Measurements from ENCODE around the gene NOLC1. TPM values are rescaled to one million over a fixed set of nuclear protein-coding genes. Genes with fewer than 3 reads are reported as not detected.
"Not testable (repeated sequence)": the region's sequence is repeated elsewhere in the genome, so short reads cannot be mapped to it uniquely, and the experiment has no call there.

Gene NOLC1
- total and polyA plus RNA-seq, 2 experiments from 2014 or later: 52.3 to 56.2 TPM

- Histone ChIP-seq H3K27me3 (no peaks in the 10 kb centered on the region), H3K9me3 (ENCODE audit: low read depth) (no peaks in the 10 kb centered on the region), H3K4me3 (no peak overlapping the region), H3K4me1 (ENCODE audit: low read depth) (no peaks in the 10 kb centered on the region), H3K36me3 (no peaks in the 10 kb centered on the region), H3K27ac (no peak overlapping the region)
- TF ChIP-seq CTCF (IDR thresholded peaks at IDR 0.05; ENCODE audit: low read depth, low read length): no peak
- DNase-seq (ENCODE audit: low read depth in 1 of 2, low spot score in 1 of 2): peak in 1 of 2 donors; percentile 62
Measured at GRCh38 chr10:102185811-102186527, 33.8 kb downstream of the NOLC1 start.

- TF ChIP-seq CTCF (IDR thresholded peaks at IDR 0.05; ENCODE audit: low read depth, low read length): no peak
- Histone ChIP-seq H3K27ac (no peak overlapping the region), H3K9me3 (ENCODE audit: low read depth) (no peaks in the 10 kb centered on the region)
Measured at GRCh38 chr10:102188298-102188940, 36.2 kb downstream of the NOLC1 start.

GRCh38 chr10:102188941-102189898, 37.0 kb downstream of the NOLC1 start:
- H3K4me3 ChIP-seq; H3K36me3 ChIP-seq; H3K9me3 ChIP-seq (ENCODE audit: low read depth); H3K27me3 ChIP-seq; DNase-seq (ENCODE audit: low read depth in 1 of 2, low spot score in 1 of 2); H3K4me1 ChIP-seq (ENCODE audit: low read depth); H3K27ac ChIP-seq: not testable (repeated sequence)

More at GRCh38 chr10:102188298-102188940, 36.2 kb downstream of the NOLC1 start:
- H3K4me1 ChIP-seq (ENCODE audit: low read depth): no peaks in the 10 kb centered on the region
- no peak overlapping the region for H3K4me3 ChIP-seq
- no peaks in the 10 kb centered on the region for H3K27me3 ChIP-seq
- no peaks in the 10 kb centered on the region for H3K36me3 ChIP-seq
- DNase-seq (ENCODE audit: low read depth in 1 of 2, low spot score in 1 of 2): no peak

- Histone ChIP-seq H3K36me3 (no peaks in the 10 kb centered on the region), H3K27me3 (no peaks in the 10 kb centered on the region), H3K4me1 (ENCODE audit: low read depth) (no peaks in the 10 kb centered on the region), H3K9me3 (ENCODE audit: low read depth) (no peaks in the 10 kb centered on the region), H3K4me3 (no peak overlapping the region), H3K27ac (no peak overlapping the region)
- no peak for DNase-seq (ENCODE audit: low read depth in 1 of 2, low spot score in 1 of 2)
- TF ChIP-seq CTCF (IDR thresholded peaks at IDR 0.05; ENCODE audit: low read depth, low read length): no peak
Measured at GRCh38 chr10:102191956-102192355, 39.8 kb downstream of the NOLC1 start.

GRCh38 chr10:102195296-102195870, 43.2 kb downstream of the NOLC1 start:
- Histone ChIP-seq H3K27ac (no peak overlapping the region), H3K9me3 (ENCODE audit: low read depth) (no peaks in the 10 kb centered on the region), H3K4me1 (ENCODE audit: low read depth) (no peaks in the 10 kb centered on the region), H3K36me3 (no peaks in the 10 kb centered on the region), H3K27me3 (no peaks in the 10 kb centered on the region), H3K4me3 (no peak overlapping the region)
- no peak for TF ChIP-seq CTCF (IDR thresholded peaks at IDR 0.05; ENCODE audit: low read depth, low read length)
- DNase-seq (ENCODE audit: low read depth in 1 of 2, low spot score in 1 of 2): no peak

All from cardiac muscle cell (in vitro differentiated cells and primary cell).